ENCODE results near the gene USP36. TPM values are rescaled to one million over a fixed set of nuclear protein-coding genes. Genes with fewer than 3 reads are reported as not detected.

USP36 gene
- total and polyA plus RNA-seq, 9 of the 15 experiments (the other 6 are each of a cell fraction or from before 2014, with no cell fraction given): 6.4 to 72.8 (median 22.5) TPM

- TF ChIP-seq SRSF3 (IDR thresholded peaks at IDR 0.05; ENCODE audit: insufficient read depth, low read length) (no peak), BCLAF1 (IDR thresholded peaks at IDR 0.05; ENCODE audit: borderline replicate concordance in 1 of 2, control insufficient read depth in 1 of 2, low read depth in 2 of 2, low read length in 1 of 2) (no peak), STAT5B (CRISPR knock-in tag; IDR thresholded peaks at IDR 0.05) (no peak), ZFX (CRISPR knock-in tag; IDR thresholded peaks at IDR 0.05) (no peak), E2F1 (CRISPR knock-in tag; IDR thresholded peaks at IDR 0.05) (no peak), MCM7 (IDR thresholded peaks at IDR 0.05) (no peak), ZBTB17 (CRISPR knock-in tag; IDR thresholded peaks at IDR 0.05) (no peak), EWSR1 (IDR thresholded peaks at IDR 0.05; ENCODE audit: borderline replicate concordance, low read depth, partially characterized antibody) (no peak), CC2D1A (IDR thresholded peaks at IDR 0.05) (no peak), NFIC (IDR thresholded peaks at IDR 0.05) (no peak), DMBX1 (CRISPR knock-in tag; IDR thresholded peaks at IDR 0.05; ENCODE audit: borderline replicate concordance) (no peak), ELF4 (CRISPR knock-in tag; IDR thresholded peaks at IDR 0.05) (no peak), CCNT2 (IDR thresholded peaks at IDR 0.05; ENCODE audit: borderline replicate concordance, extremely low read depth, insufficient read length, low read depth, low read length) (no peak), PHF20 (IDR thresholded peaks at IDR 0.05; ENCODE audit: partially characterized antibody) (no peak), RREB1 (CRISPR knock-in tag; IDR thresholded peaks at IDR 0.05) (no peak)
Measured at GRCh38 chr17:78818932-78819331, 21.7 kb downstream of the USP36 start (continued).

Data from K562 (cell line).